Smooth muscle cell (in vitro differentiated cells): ENCODE results near the gene POLR2C. TPM values are rescaled to one million over a fixed set of nuclear protein-coding genes. Genes with fewer than 3 reads are reported as not detected.

ENCODE experiments used
- DNase-seq: peaks from one replicate; lab custom pipeline; 2025; ENCODE audit not compliant: unreplicated experiment; lab: John Stamatoyannopoulos, UW
- H2AFZ ChIP-seq: fragments of 200-600 bp; sonication (generic); 2 replicates; pipeline ENCODE4 v1.6.0; 2016; ENCODE audit warnings: antibody characterized with exemption, low read depth, mild to moderate bottlenecking
- H3F3A ChIP-seq: fragments of 200-600 bp; sonication (generic); 2 replicates; pipeline ENCODE4 v1.6.0; 2017; ENCODE audit warnings: antibody characterized with exemption, low read depth
- H3K27ac ChIP-seq: fragments of 200-600 bp; sonication (generic); 2 replicates; pipeline ENCODE4 v1.5.1; 2016; ENCODE audit warnings: low read depth, mild to moderate bottlenecking
- H3K27me3 ChIP-seq: fragments of 200-600 bp; sonication (generic); 2 replicates; pipeline ENCODE4 v1.6.1; 2016; ENCODE audit warnings: low read depth, mild to moderate bottlenecking
- H3K36me3 ChIP-seq: fragments of 200-600 bp; sonication (generic); 2 replicates; pipeline ENCODE4 v1.5.1; 2016; ENCODE audit warnings: low read depth
- H3K4me1 ChIP-seq: fragments of 200-600 bp; sonication (generic); 2 replicates; pipeline ENCODE4 v1.5.1; 2016; ENCODE audit warnings: low read depth
- H3K4me2 ChIP-seq: fragments of 200-600 bp; sonication (generic); 2 replicates; pipeline ENCODE4 v1.6.0; 2016; ENCODE audit warnings: mild to moderate bottlenecking
- H3K4me3 ChIP-seq: fragments of 200-600 bp; sonication (generic); 2 replicates; pipeline ENCODE4 v1.5.1; 2016; ENCODE audit warnings: mild to moderate bottlenecking
- H3K79me2 ChIP-seq: fragments of 200-600 bp; sonication (generic); 2 replicates; pipeline ENCODE4 v1.6.0; 2016; ENCODE audit warnings: low read depth, mild to moderate bottlenecking
- H3K9ac ChIP-seq: fragments of 200-600 bp; sonication (generic); 2 replicates; pipeline ENCODE4 v1.6.0; 2016; ENCODE audit warnings: low read depth
- H3K9me3 ChIP-seq: fragments of 200-600 bp; sonication (generic); replicated peaks from 2 replicates; pipeline ENCODE4 v1.5.1; 2016; ENCODE audit warnings: low read depth
- H4K20me1 ChIP-seq: fragments of 200-600 bp; sonication (generic); 2 replicates; pipeline ENCODE4 v1.6.0; 2016; ENCODE audit warnings: low read depth
- WGBS: methylation state at CpG from one replicate; pipeline ENCODE4 v1.1.7; 2016; ENCODE audit warnings: low lambda C conversion rate; 5-methylcytosine and 5-hydroxymethylcytosine counted together
- polyA plus RNA-seq: library from polyadenylated mRNA; unstranded; fragments of >200 nt; fragmentation: Nextera tagmentation; extraction: Ambion mirVana; gene quantifications from 2 replicates; pipeline ENCODE4 v1.2.1, GENCODE V29; 2016
- total RNA-seq: library from RNA; depleted of rRNA; stranded (reverse); fragments of >200 nt; gene quantifications from 2 replicates; pipeline ENCODE4 v1.2.3, GENCODE V29; 2014
- TF ChIP-seq, protein P1 (sequence below): fragments of 200-600 bp; sonication (generic); IDR thresholded peaks from 2 replicates; pipeline ENCODE4 v1.5.1; 2017; ENCODE audit warnings: borderline replicate concordance, mild to moderate bottlenecking, antibody characterized with exemption; ENCODE audit not compliant: insufficient read depth, poor library complexity, severe bottlenecking

The POLR2C gene
- total and polyA plus RNA-seq, 2 experiments from 2014 or later: 67.3 to 90.0 TPM

DNA sequence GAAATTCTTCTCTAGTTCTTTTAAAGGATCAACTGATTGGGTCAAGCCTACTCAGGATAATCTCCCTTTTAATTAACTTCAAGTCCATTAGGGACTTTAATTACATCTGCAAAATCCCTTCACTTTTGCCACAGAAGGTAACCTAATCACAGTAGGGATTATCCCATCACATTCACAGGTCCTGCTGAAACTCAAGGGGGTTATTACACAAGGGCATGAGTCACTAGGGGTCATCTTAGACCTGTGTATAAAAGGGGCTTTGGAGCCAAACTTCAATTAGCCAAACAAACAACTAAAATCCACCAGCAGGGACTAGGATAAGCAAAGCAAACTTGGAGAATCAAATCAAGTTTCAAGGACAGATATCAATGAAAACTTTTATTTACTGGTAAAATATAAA, 34.7 kb upstream of the POLR2C start:
- no peaks in the 10 kb centered on the region for H3K4me1 ChIP-seq
- H3K36me3 ChIP-seq: peaks cover 13% of the 10 kb centered on the region
- H3K27ac ChIP-seq: no peak overlapping the region
- H3K4me2 ChIP-seq: no peak overlapping the region
- H3K4me3 ChIP-seq: no peak overlapping the region
- no peak overlapping the region for H3K9ac ChIP-seq
- H3K27me3 ChIP-seq: no peaks in the 10 kb centered on the region
- H3K9me3 ChIP-seq: no peaks in the 10 kb centered on the region
- H2AFZ ChIP-seq: no peak overlapping the region
- no peaks in the 10 kb centered on the region for H3K79me2 ChIP-seq
- H4K20me1 ChIP-seq: no peaks in the 10 kb centered on the region
- no peaks in the 10 kb centered on the region for H3F3A ChIP-seq
- DNase-seq: no peak
- TF ChIP-seq, protein P1, sequence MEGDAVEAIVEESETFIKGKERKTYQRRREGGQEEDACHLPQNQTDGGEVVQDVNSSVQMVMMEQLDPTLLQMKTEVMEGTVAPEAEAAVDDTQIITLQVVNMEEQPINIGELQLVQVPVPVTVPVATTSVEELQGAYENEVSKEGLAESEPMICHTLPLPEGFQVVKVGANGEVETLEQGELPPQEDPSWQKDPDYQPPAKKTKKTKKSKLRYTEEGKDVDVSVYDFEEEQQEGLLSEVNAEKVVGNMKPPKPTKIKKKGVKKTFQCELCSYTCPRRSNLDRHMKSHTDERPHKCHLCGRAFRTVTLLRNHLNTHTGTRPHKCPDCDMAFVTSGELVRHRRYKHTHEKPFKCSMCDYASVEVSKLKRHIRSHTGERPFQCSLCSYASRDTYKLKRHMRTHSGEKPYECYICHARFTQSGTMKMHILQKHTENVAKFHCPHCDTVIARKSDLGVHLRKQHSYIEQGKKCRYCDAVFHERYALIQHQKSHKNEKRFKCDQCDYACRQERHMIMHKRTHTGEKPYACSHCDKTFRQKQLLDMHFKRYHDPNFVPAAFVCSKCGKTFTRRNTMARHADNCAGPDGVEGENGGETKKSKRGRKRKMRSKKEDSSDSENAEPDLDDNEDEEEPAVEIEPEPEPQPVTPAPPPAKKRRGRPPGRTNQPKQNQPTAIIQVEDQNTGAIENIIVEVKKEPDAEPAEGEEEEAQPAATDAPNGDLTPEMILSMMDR: no peak

DNA sequence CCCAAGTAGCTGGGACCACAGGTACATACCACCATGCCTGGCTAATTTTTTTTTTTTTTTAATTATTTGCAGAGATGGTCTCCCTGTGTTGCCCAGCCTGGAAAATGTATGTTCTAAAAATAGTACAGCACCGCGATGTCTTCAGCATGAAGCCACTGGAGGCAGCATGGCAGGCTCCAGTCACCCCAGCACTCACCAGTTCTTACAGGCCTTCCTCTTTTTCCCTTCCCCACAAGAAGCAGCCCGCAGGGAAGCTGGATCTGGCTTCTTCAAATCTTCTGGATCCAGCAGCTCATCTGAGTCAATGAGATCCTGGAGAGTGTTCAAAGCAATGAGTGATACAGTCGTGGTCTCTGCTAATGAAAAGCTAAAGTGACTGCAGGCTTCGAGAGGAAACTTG, 31.5 kb upstream of the POLR2C start:
- no peak for DNase-seq
- H3K27me3 ChIP-seq: no peaks in the 10 kb centered on the region
- no peaks in the 10 kb centered on the region for H3K4me1 ChIP-seq
- no peaks in the 10 kb centered on the region for H3K79me2 ChIP-seq
- TF ChIP-seq, protein P1: no peak
- H3K9me3 ChIP-seq: no peaks in the 10 kb centered on the region
- H4K20me1 ChIP-seq: no peaks in the 10 kb centered on the region
- H3K4me3 ChIP-seq: no peak overlapping the region
- H3F3A ChIP-seq: no peaks in the 10 kb centered on the region
- H3K27ac ChIP-seq: no peak overlapping the region
- no peak overlapping the region for H3K9ac ChIP-seq
- no peak overlapping the region for H3K4me2 ChIP-seq
- peaks cover 32% of the 10 kb centered on the region for H3K36me3 ChIP-seq
- 95% methylated on average over 5 of the region's 5 CpGs for WGBS
- no peak overlapping the region for H2AFZ ChIP-seq

DNA sequence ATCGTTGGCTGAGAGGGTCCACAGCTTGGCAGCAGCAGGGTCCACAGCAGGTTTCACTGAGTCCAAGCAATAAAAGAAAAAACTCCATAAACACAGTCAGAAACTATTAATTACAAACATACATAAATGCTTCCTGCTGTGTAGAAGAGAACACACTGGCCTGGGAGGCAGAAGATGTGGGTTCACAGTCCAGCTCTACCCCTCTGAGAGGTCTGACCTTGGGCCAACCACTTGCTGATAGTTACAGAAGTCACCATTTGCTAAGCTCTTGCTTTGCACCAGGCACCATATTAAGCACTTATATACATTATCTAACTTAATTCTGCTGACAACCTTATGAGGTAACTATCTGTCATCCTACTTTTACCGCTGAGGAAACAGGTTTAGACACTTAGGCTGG, 30.0 kb upstream of the POLR2C start:
- H3K36me3 ChIP-seq: peaks cover 32% of the 10 kb centered on the region

DNA sequence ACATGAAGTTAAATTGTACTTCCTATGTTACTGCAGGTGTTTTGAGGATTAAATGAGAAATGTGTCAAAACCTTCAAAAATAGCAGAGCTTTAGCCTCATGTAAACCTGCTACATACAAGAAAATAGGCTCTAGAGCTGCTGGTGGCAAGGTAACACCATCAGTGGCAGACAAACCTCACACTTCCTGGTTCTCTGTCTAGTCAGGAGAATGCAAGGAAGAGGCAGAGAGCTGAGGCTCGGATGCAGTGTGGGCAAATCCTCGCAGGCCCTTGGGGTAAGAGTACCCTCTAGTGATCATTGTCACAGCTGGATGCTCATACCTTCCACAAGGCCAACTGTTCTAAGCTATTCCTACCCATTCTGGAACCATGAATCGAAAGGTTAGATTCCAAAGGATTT, 29.5 kb upstream of the POLR2C start:
- no peaks in the 10 kb centered on the region for H3F3A ChIP-seq
- peaks cover 29% of the 10 kb centered on the region for H3K36me3 ChIP-seq
- no peak overlapping the region for H2AFZ ChIP-seq
- DNase-seq: no peak
- no peak overlapping the region for H3K9ac ChIP-seq
- H3K27ac ChIP-seq: no peak overlapping the region
- TF ChIP-seq, protein P1: no peak
- 92% methylated on average over 3 of the region's 3 CpGs for WGBS
- no peak overlapping the region for H3K4me2 ChIP-seq
- peaks cover 5% of the 10 kb centered on the region for H4K20me1 ChIP-seq
- H3K79me2 ChIP-seq: no peaks in the 10 kb centered on the region
- H3K9me3 ChIP-seq: no peaks in the 10 kb centered on the region
- no peaks in the 10 kb centered on the region for H3K27me3 ChIP-seq
- no peak overlapping the region for H3K4me3 ChIP-seq
- H3K4me1 ChIP-seq: no peaks in the 10 kb centered on the region

More for the DNA sequence above, 30.0 kb upstream of the POLR2C start:
- no peak for DNase-seq
- TF ChIP-seq, protein P1: no peak
- Histone ChIP-seq H3F3A (no peaks in the 10 kb centered on the region), H3K4me2 (no peak overlapping the region), H4K20me1 (no peaks in the 10 kb centered on the region), H3K9me3 (no peaks in the 10 kb centered on the region), H2AFZ (no peak overlapping the region), H3K4me3 (no peak overlapping the region), H3K4me1 (no peaks in the 10 kb centered on the region), H3K9ac (no peak overlapping the region), H3K79me2 (no peaks in the 10 kb centered on the region), H3K27me3 (no peaks in the 10 kb centered on the region), H3K27ac (no peak overlapping the region)
- WGBS: 95% methylated on average over 2 of the region's 2 CpGs
